CD4-positive, alpha-beta T cell treated with Interleukin-10 for 1 hour (primary cell): ENCODE results near the gene PRSS2.
"Not testable (repeated sequence)": the region's sequence is repeated elsewhere in the genome, so short reads cannot be mapped to it uniquely, and the experiment has no call there.

Experiments
- DNase-seq: peaks from one replicate; pipeline ENCODE4 v3.0.0-alpha.2; 2020

The PRSS2 gene

GRCh38 chr7:142760071-142760642 lies 10.6 kb upstream of the PRSS2 start:
- DNase-seq: no peak

- not testable (repeated sequence) for DNase-seq
These were observed 9.2 kb upstream of the PRSS2 start for GRCh38 chr7:142761606-142762005.

- no peak for DNase-seq
These were observed 8.7 kb upstream of the PRSS2 start for GRCh38 chr7:142762104-142762503.

- DNase-seq: no peak
These were observed 3.3 kb upstream of the PRSS2 start for GRCh38 chr7:142767451-142767850.

GRCh38 chr7:142767861-142768260 lies 2.9 kb upstream of the PRSS2 start:
- no peak for DNase-seq

- DNase-seq: not testable (repeated sequence)
These were observed 1.9 kb upstream of the PRSS2 start for GRCh38 chr7:142768885-142769284.

GRCh38 chr7:142771353-142771723 lies 568 bp downstream of the PRSS2 start:
- DNase-seq: no peak

- no peak for DNase-seq
These were observed 1.3 kb downstream of the PRSS2 start for GRCh38 chr7:142772051-142772450.

GRCh38 chr7:142772673-142773072 lies 1.9 kb downstream of the PRSS2 start:
- no peak for DNase-seq

GRCh38 chr7:142773230-142773629 lies 2.5 kb downstream of the PRSS2 start:
- DNase-seq: no peak

GRCh38 chr7:142773937-142774744 lies 3.4 kb downstream of the PRSS2 start:
- DNase-seq: no peak

GRCh38 chr7:142774826-142775225 lies 4.1 kb downstream of the PRSS2 start:
- DNase-seq: no peak

GRCh38 chr7:142775351-142776115 lies 4.8 kb downstream of the PRSS2 start:
- not testable (repeated sequence) for DNase-seq

GRCh38 chr7:142776206-142776844 lies 5.6 kb downstream of the PRSS2 start:
- no peak for DNase-seq

GRCh38 chr7:142776845-142777225 lies 6.1 kb downstream of the PRSS2 start:
- not testable (repeated sequence) for DNase-seq

GRCh38 chr7:142777318-142777717 lies 6.5 kb downstream of the PRSS2 start:
- no peak for DNase-seq

GRCh38 chr7:142782922-142783900 lies 12.4 kb downstream of the PRSS2 start:
- peak; percentile 86 for DNase-seq

- peak; percentile 16 for DNase-seq
These were observed 13.3 kb downstream of the PRSS2 start for GRCh38 chr7:142784096-142784495.

- peak; percentile 76 for DNase-seq
These were observed 13.9 kb downstream of the PRSS2 start for GRCh38 chr7:142784716-142785115.

GRCh38 chr7:142785841-142786250 lies 15.1 kb downstream of the PRSS2 start:
- peak; percentile 91 for DNase-seq

- DNase-seq: peak; percentile 18
These were observed 16.4 kb downstream of the PRSS2 start for GRCh38 chr7:142787034-142787768.
